GM19193 (cell line): Measurements from ENCODE around the gene TACC2.

Experiments
- POLR2A ChIP-seq: IDR thresholded peaks from 4 replicates; pipeline ENCODE4 v1.6.1; 2011; ENCODE audit not compliant: insufficient read depth, insufficient read length; ENCODE audit errors: extremely low read depth

The TACC2 gene

DNA sequence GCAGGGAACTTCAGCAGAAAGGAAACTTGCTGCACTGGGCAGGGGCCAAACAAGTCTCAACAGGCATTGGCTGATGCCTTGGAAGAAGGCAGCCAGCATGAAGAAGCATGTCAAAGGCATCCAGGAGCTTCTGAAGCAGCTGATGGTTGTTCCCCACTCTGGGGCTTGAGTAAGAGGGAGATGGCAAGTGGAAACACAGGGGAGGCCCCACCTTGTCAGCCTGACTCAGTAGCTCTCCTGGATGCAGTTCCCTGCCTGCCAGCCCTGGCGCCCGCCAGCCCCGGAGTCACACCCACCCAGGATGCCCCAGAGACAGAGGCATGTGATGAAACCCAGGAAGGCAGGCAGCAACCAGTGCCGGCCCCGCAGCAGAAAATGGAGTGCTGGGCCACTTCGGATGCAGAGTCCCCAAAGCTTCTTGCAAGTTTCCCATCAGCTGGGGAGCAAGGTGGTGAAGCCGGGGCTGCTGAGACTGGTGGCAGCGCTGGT lies 96.5 kb downstream of the TACC2 start:
- TF ChIP-seq POLR2A, result no peak

DNA sequence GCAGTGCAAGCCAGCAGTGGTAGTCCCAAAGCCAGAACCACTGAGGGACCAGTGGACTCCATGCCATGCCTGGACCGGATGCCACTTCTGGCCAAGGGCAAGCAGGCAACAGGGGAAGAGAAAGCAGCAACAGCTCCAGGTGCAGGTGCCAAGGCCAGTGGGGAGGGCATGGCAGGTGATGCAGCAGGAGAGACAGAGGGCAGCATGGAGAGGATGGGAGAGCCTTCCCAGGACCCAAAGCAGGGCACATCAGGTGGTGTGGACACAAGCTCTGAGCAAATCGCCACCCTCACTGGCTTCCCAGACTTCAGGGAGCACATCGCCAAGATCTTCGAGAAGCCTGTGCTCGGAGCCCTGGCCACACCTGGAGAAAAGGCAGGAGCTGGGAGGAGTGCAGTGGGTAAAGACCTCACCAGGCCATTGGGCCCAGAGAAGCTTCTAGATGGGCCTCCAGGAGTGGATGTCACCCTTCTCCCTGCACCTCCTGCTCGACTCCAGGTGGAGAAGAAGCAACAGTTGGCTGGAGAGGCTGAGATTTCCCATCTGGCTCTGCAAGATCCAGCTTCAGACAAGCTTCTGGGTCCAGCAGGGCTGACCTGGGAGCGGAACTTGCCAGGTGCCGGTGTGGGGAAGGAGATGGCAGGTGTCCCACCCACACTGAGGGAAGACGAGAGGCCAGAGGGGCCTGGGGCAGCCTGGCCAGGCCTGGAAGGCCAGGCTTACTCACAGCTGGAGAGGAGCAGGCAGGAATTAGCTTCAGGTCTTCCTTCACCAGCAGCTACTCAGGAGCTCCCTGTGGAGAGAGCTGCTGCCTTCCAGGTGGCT lies 97.7 kb downstream of the TACC2 start:
- TF ChIP-seq POLR2A, result no peak

DNA sequence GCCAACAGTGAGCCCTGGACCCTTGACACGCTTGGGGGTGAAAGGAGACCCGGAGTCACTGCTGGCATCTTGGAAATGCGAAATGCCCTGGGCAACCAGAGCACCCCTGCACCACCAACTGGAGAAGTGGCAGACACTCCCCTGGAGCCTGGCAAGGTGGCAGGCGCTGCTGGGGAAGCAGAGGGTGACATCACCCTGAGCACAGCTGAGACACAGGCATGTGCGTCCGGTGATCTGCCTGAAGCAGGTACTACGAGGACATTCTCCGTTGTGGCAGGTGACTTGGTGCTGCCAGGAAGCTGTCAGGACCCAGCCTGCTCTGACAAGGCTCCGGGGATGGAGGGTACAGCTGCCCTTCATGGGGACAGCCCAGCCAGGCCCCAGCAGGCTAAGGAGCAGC lies 98.5 kb downstream of the TACC2 start:
- TF ChIP-seq POLR2A, result no peak

DNA sequence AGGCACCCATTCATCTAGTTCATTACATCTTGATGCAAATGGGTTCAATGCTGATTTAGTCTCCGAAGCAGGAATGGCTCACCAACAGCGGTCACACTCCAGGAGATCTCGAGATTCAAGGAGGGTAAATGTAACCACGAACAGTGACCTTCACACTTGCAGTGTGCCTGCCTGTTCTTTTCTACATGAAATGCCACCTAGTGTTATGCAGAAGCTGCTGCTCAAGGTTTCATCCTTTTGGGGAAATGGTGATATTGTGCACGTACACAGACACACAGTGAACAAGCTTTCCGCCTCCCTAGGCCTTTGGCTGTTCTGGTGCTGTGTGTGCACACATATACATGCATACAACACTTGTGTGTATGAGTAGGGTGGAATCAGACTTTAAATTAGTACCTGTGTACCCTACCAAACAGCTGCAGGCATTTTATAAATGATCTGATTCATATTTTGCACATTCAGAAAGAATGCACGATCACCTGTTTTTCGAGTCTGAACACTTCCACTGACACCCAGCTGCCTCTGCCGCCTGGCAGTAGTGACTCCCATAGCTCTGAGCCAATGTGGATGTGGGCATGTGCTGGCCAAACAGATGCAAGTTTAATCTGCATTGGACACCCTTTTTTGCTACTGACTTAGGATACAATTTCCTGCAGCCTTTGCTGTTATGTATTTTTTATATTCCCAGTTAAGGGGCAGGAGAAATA lies 100.5 kb downstream of the TACC2 start:
- no peak for TF ChIP-seq POLR2A

DNA sequence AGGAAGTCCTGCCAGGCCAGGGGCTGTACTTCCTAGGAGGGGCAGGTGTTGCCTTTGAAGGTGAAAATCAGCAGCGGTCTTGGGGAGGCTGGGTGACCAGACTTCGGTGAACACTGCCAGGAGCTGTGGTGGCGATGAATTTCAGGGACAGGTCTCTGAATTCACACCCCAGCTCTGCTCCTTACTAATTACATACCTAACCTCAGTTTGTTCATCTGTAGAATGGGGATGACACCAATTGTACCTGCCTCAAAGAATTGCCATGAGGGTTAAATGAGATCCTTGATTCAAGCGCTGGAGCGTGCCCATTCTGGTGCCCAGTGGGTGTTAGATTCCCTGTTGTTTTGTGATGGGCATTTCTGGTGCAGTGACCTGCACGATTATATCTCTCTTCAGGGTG lies 102.8 kb downstream of the TACC2 start:
- no peak for TF ChIP-seq POLR2A

DNA sequence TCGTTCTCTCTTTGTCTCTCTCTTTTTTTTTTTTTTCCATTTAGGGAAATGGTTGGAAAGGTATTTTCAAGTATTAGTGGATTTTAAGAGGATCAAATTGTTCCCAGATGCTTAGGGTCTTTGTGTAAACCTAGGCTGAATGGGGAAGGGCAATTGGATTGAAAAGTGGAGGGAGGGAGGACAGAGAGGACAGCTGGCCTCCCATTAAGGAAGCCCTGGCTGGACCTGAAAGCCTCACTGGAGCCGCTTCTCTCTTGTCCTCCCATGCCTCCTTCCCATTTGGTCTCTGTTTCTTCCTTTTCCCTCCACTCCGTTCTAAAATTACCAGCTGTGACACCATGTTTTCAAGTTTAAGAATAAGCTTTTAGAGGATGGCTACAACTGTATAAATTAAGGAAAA lies 104.1 kb downstream of the TACC2 start:
- no peak for TF ChIP-seq POLR2A

DNA sequence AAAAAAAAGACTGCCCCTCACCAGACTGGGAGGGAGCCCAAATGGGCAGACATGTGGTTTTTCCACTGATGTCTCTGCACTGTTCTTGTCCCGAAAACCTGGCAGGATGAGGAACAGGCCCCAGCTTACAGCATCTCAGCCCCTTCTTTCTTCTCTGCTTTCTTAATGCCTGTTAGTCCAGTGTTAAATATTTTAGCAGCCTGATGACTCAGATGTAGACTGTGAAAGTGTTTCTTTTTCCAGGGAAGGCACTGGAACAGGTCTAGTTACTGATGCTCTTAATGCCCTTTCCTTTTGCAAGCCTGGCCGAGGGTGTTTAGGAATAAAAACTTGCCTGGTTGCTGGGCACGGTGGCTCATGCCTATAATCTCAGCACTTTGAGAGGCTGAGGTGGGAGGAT lies 107.7 kb downstream of the TACC2 start:
- no peak for TF ChIP-seq POLR2A

DNA sequence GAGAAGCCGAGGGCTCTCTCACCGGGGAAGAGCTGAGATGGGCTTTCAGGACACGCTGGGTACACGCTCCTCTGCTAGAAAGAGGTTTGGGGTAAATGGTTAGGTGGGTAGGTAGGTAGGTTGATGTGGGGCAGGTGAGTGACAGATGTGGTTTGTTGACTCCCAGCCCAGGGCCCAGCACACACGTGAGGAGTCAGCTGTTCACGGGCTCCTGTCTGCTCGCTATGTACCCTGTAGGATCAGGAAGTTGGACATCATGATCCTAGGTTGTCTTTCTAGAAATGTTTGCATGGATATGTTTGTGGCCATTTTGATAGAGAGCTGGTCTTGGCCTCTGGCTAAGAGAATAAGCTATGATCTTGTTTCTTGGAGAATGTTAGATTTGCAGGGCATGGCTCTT lies 109.0 kb downstream of the TACC2 start:
- TF ChIP-seq POLR2A, result no peak

DNA sequence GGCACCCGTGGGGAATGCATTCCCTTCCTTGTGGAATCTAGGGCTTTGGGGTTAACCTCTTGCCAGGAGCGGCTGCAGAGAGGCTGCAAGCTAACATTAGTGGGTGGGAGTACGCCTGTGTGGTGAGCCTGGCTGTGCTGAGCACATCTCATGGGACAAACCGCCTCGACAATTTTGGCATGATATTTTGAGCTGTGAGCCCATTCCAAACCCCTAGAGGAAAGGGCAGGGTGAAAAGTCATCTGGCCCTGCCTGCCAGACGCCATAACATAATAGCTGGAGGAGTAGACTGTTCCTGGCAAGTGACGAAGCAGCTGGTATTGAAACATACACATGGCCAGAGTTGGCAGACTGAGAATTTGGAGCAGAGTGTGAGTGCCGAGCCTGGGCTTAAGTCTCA lies 110.0 kb downstream of the TACC2 start:
- no peak for TF ChIP-seq POLR2A

DNA sequence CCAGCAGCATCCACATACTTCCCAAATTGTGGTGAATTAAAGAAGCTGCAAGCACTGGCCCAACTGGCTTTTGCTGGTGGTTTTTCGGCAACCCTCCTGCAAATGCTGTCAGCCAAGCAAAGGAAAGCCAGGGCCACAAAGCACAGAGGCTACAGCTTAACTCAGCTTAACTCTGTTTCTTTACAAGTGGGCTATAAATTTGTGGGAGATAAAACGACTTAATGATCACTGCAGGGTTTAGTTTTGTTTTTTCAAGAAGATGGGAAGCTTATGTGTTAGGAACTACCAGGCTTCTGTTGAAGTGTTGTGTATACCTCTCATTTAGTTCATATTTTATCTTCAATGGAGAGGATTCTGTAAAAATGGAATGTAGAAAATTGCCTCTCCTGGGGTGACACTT lies 110.6 kb downstream of the TACC2 start:
- no peak for TF ChIP-seq POLR2A

DNA sequence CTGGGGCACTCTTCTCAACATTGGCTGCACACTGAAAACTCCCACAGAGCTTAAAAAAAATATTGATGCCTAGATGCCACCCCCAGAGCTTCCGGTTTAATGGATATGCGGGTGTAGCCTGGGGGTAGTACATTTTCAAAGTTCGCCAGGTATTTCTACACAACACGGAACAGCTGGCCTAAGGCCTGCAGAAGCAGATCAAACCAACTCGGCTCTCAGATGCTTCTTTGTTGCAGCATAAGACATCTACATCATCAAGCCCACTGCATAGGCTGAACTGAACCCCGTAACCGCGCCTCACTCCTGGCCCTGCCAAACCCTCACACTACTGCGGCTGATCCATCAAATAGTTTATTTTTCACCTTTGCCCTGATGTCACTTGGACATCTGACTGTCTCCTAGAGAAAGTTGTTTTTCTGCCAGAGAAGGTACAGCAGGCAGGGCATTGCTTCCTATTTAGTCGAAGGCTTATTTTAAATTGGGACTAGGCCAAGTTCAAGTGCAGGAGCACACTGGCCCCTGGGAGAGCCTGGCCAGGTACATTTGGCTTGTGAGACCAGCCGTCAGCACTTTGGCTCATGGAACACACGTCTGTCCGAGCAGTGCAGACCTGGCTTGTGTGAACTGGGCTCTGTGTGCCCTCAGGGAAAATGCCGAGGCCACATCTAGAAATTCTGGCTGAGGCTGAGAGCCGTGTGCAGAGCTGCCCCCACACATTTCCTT lies 113.3 kb downstream of the TACC2 start:
- TF ChIP-seq POLR2A, result no peak

DNA sequence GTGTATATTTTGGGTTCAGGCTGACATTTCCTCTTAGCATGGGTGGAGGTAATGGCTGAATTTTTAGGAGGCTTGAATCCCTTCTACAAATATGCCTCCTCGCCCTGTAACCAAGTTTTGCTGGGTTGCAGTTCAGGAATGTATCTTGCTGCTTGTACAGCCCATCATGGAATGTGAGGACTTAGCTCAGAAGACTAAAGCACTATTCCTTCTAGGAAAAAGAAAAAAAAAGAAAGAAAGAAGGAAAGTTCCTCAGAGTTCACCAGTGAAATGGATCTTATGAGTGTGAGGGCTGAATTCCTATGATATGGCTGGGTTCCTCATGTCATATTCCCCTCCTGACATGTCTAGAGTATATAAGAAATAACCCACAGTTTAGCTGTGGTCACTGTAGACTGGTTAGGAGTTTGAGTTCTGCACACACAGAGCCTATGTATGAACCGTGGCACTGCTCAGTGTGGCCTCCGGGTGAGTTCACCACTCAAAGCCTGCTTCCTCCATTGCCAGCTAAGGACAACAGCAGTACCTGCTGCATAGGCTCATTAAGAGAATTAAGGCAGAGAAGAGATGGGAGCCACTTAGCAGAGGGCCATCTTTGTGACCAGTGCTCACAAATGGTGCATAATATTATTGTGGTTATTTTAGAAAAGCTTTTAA lies 114.0 kb downstream of the TACC2 start:
- no peak for TF ChIP-seq POLR2A

DNA sequence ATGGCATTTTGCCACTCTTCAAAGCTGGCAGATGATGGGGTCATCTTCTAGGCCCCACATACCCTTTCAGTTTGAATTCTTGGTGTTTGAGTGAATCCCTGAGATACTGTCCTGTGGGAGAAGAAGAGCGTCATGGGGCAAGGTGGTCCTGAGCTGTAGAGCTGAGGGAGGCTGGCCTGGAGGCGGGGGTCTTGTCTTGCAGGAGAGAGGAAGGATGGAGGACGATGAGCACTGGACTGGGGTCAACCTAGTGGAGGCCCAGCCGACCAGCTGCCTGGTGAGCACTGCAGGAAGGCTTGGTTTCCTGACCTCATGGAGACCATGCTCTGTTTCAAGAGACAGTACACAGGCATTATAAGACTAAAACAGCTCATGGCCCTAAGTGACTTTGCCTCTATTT lies 114.6 kb downstream of the TACC2 start:
- no peak for TF ChIP-seq POLR2A

DNA sequence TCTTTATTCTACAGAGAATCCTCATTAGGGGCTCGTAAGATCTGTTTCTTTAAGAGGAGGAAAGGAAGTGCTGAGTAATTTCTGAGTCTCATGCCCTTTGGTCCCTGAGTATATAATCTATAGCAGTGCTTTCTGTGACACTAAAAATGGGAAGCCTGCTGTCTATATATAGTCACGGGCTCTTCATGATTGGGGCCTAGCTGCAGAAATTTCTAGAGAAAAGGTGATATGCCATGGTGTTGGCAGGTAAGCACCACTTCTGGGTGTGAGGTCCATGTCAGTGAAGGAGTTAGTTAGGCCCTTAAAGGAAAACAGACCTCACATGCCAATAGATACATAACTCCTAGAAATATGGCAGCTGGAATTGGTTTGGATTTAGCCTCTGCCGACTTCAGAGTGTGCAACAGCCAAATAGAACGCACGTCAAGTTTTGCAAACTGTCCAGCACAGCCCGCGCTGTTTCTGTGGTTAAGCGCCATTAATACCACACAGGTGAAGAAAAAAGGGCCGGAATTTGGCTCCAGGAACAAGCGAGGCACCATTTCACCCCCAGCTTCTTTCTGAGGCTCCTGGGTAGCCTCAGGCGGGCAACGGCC lies 123.2 kb downstream of the TACC2 start:
- TF ChIP-seq POLR2A, result no peak

DNA sequence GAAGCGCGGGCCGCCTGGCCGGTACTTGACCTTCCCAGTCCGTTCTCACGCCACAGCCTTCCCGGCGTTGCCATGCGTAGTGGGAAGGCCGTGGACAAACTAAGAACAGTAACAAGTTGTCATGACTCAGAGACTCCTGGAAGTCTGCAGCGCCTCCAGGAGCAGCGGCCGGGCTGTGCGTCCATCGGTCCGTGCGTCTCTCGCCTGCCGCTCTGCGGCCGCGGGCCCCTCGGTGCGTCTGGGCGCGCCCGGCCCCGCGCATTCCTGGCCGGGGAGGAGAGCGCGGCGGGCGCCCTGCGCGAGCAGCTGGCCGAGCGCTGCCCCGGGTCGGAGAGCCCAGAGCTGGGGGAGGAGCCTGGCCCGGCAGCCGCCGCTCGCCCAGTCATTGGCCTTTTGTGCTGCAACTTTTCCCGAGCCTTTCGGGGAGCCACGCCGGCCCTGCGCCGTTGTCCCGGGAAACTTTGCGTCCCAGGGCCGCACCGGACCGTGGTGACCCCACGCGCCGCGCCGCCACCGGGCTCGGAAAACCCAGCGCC lies 123.7 kb downstream of the TACC2 start:
- no peak for TF ChIP-seq POLR2A
